Measurements from ENCODE around the gene VARS2. TPM values are rescaled to one million over a fixed set of nuclear protein-coding genes. Genes with fewer than 3 reads are reported as not detected.

The VARS2 gene
- total RNA-seq, 1 donor from 2014 or later: 18.9 TPM

GRCh38 chr6:30882204-30882758, 31.8 kb upstream of the VARS2 start:
- no peaks in the 10 kb centered on the region for H3K9me3 ChIP-seq
- H3K4me1 ChIP-seq: peaks cover 70% of the 10 kb centered on the region
- TF ChIP-seq POLR2A (IDR thresholded peaks at IDR 0.05) (no peak), POLR2AphosphoS5 (IDR thresholded peaks at IDR 0.05; ENCODE audit: insufficient read depth in 1 of 2, low read depth in 1 of 2) (peak in 1 of 2 donors; percentile 22)
- intact Hi-C loops (cut with DNase I): loop anchor here (2.0 to 10.0 kb wide), 2 partner anchors 57 to 197 kb away; partner anchors contain the start of gene PPP1R18
- H3K36me3 ChIP-seq: no peaks in the 10 kb centered on the region
- DNase-seq (ENCODE audit: extremely low spot score in 2 of 2): no peak
- peak overlapping the region; percentile 95 for H3K27ac ChIP-seq
- H3K4me3 ChIP-seq: no peak overlapping the region
- no peaks in the 10 kb centered on the region for H3K27me3 ChIP-seq

GRCh38 chr6:30882759-30883684, 31.0 kb upstream of the VARS2 start:
- Histone ChIP-seq H3K36me3 (no peaks in the 10 kb centered on the region), H3K27ac (peak overlapping the region; percentile 95), H3K4me1 (peaks cover 67% of the 10 kb centered on the region), H3K9me3 (no peaks in the 10 kb centered on the region), H3K27me3 (no peaks in the 10 kb centered on the region), H3K4me3 (peak overlapping the region; percentile 61 to 82)
- peak in 1 of 2 donors; percentile 96 for DNase-seq (ENCODE audit: extremely low spot score in 2 of 2)
- TF ChIP-seq CTCF (IDR thresholded peaks at IDR 0.05) (no peak), POLR2A (IDR thresholded peaks at IDR 0.05) (no peak), POLR2AphosphoS5 (IDR thresholded peaks at IDR 0.05; ENCODE audit: insufficient read depth in 1 of 2, low read depth in 1 of 2) (no peak)
- intact Hi-C loops (cut with DNase I): loop anchor here (2.0 to 10.0 kb wide), 2 partner anchors 58 to 198 kb away; partner anchors contain the start of gene PPP1R18

GRCh38 chr6:30883685-30884520, 30.1 kb upstream of the VARS2 start, which contains the start of gene DDR1:
Gene DDR1, plus strand, starts transcription at chr6:30884519. Its CDS starts 4,211 bp downstream, at chr6:30888730.
- Histone ChIP-seq H3K27me3 (no peaks in the 10 kb centered on the region), H3K4me3 (peak within 1 kb of the TSS; percentile 61 to 82), H3K36me3 (no peaks in the 10 kb centered on the region), H3K9me3 (no peaks in the 10 kb centered on the region), H3K4me1 (peaks cover 73% of the 10 kb centered on the region), H3K27ac (peak within 1 kb of the TSS; percentile 95)
- peak in 1 of 2 donors; percentile 96 for DNase-seq (ENCODE audit: extremely low spot score in 2 of 2)
- TF ChIP-seq CTCF (IDR thresholded peaks at IDR 0.05): no peak
- TF ChIP-seq POLR2AphosphoS5 (IDR thresholded peaks at IDR 0.05; ENCODE audit: insufficient read depth in 1 of 2, low read depth in 1 of 2): peak in 1 of 2 donors; percentile 72
- peak in 1 of 2 donors; percentile 30 for TF ChIP-seq POLR2A (IDR thresholded peaks at IDR 0.05)
- intact Hi-C loops (cut with DNase I): loop anchor here (2.0 to 10.0 kb wide), 3 partner anchors 59 to 199 kb away; partner anchors contain the start of gene PPP1R18

GRCh38 chr6:30884521-30885480, 29.2 kb upstream of the VARS2 start:
- H3K36me3 ChIP-seq: peaks cover 0 to 7% of the 10 kb centered on the region in 2 donors
- peak in 1 of 2 donors; percentile 96 for DNase-seq (ENCODE audit: extremely low spot score in 2 of 2)
- TF ChIP-seq POLR2AphosphoS5 (IDR thresholded peaks at IDR 0.05; ENCODE audit: insufficient read depth in 1 of 2, low read depth in 1 of 2): peak in 1 of 2 donors; percentile 25
- no peak for TF ChIP-seq CTCF (IDR thresholded peaks at IDR 0.05)
- no peak for TF ChIP-seq POLR2A (IDR thresholded peaks at IDR 0.05)
- peak overlapping the region; percentile 61 to 82 for H3K4me3 ChIP-seq
- intact Hi-C loops (cut with DNase I): loop anchor here (2.0 to 10.0 kb wide), 2 partner anchors 144 to 200 kb away; partner anchors contain the start of gene PPP1R18
- no peaks in the 10 kb centered on the region for H3K9me3 ChIP-seq
- H3K4me1 ChIP-seq: peaks cover 77% of the 10 kb centered on the region
- no peaks in the 10 kb centered on the region for H3K27me3 ChIP-seq
- peak overlapping the region; percentile 95 for H3K27ac ChIP-seq
